T-helper 1 cell treated with Interleukin-12 subunit alpha and Interleukin-12 subunit beta and Interleukin-4 antibody, amounts not matched to agents 30 ng/mL and 1 ng/mL, for 36 hours (primary cell): ENCODE data around the gene PARK7. TPM values are rescaled to one million over a fixed set of nuclear protein-coding genes. Genes with fewer than 3 reads are reported as not detected.

Experiments used
- intact Hi-C: fragments of 100-400 bp; cut with micrococcal nuclease; formaldehyde crosslinking; loops from one replicate; pipeline ENCODE4 v1.15.1; 2024
- total RNA-seq: library from RNA; stranded (reverse); gene quantifications from 2 replicates; pipeline ENCODE4 v1.2.3, GENCODE V29; 2022

The PARK7 gene
- total RNA-seq, 1 donor from 2014 or later = 281 TPM

DNA sequence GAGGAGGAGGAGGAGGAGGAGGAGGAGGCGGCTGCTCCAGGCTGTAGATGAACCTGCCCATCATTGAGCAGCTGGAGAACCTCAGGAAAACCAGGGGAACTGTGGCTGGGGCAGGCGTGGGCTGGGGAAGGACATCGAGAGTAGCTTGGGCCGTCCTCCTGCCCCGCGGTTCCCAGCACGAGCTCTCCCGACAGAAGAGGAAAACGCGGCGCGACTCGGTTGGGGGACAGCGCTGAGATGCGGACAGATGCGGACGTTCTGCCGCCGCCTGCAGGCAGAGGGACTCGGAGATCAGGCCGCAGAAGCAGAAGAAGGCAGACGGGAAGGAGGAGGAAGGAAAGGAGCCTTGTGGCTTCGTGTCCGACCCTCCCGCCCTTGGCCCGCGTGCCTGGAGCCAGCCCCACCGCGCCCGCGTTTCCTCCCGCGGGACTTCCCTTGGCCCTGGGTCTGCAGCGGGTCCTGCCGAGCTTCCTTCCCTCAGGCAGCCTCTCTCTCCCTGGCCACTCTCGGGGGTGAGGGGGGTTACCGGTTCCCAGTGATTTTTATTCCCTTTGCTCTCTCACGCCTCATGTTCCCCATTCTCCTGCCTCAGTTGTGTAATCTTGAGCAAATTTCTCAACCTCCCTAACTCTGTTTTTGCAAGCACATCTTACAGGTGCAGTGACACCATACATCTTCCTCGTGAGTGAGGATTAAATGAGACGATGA lies 19.1 kb upstream of the PARK7 start:
- intact Hi-C loops = loop anchor here (1.0 kb wide), 1 partner anchor 23 kb away; no protein-coding TSS in a partner anchor

DNA sequence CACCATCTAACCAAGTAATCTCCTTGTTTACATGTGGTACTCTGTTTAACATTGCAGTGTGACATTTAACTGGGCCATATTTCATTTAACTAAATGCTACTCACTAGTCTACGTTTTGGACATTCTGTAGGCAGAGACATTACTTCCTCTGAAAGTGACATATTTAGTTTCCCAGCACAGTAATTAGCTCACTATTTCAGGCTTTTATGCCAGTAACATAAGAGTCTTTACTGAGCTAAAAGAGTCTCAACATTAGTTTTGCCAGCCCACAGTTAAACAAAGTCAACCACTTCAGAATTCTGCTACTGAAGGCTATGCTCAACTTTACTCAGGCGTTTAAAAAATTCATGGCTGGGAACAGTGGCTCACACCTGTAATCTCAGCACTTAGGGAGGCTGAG lies 18.3 kb upstream of the PARK7 start:
- intact Hi-C loops = no loop called here

DNA sequence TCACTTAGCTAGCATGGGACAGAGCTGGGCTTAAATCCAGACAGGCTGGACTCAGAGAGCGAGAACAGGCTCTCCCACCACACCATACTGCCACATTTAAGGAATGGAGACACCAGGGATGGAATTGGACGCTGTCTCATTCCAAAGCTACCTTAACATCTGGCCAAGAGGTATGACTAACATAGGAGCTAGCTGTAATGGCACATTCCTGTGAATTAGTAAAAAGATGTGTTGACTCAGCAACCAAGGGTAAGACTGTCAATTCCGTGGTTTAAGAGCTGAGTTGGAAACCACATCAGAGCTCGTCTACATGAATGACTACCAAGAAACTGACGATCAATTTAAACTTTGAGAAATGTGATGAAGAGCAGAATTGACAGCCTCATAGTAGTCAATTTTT lies 12.6 kb upstream of the PARK7 start:
- intact Hi-C loops = loop anchor here (1.0 kb wide), 2 partner anchors 9 to 12 kb away; partner anchors contain the start of genes PARK7 and TNFRSF9

- intact Hi-C loops = loop anchor here (10.0 kb wide), 1 partner anchor 1168 kb away; the partner anchor contains the start of gene CAMTA1
Measured at GRCh38 chr1:7952791-7953190, 8.7 kb upstream of the PARK7 start.

GRCh38 chr1:7953850-7954609 lies 7.5 kb upstream of the PARK7 start:
- intact Hi-C loops = loop anchor here (1.0 to 10.0 kb wide), 2 partner anchors 8 to 1169 kb away; partner anchors contain the start of gene CAMTA1

- intact Hi-C loops = loop anchor here (1.0 to 10.0 kb wide), 2 partner anchors 8 to 1170 kb away; partner anchors contain the start of gene CAMTA1
Measured at GRCh38 chr1:7954683-7955082, 6.8 kb upstream of the PARK7 start.

DNA sequence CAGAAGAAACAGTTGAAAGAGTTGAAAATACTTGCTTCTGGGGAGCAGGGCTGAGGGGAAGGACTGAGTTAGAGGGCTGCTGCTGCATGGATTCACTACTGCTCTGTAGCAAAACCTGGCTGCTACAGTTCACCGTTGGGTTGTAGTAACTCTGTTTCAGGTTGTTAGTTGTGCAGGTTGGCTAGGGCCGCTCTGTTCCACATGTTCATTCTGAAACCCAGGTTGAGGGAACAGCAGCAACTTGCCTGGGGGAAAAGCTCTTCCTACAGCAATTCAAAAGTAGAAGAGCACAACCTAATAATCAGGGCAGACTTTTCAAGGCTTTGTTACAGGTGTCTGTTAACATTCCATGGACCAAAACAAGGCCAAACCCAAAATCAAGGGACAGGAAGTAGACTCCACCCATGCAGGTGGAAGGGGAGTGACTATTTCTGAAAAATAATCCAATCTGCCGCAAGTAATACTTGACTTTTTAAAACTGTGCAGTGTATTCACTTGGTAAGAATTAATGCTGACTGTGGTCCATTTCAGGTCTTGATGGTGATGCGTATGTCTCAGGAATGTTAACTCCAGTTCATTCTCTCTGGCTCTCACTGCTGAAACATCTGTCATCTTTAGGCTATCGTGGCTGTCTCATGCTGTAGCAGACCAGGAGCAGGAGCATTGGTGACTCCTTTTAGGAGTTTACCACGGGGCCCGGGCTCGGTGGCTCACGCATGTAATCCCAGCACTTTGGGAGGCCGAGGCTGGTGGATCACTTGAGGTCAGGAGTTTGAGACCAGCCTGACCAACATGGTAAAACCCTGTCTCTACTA lies 5.1 kb upstream of the PARK7 start:
- intact Hi-C loops = loop anchor here (10.0 kb wide), 1 partner anchor 1172 kb away; the partner anchor contains the start of gene CAMTA1

DNA sequence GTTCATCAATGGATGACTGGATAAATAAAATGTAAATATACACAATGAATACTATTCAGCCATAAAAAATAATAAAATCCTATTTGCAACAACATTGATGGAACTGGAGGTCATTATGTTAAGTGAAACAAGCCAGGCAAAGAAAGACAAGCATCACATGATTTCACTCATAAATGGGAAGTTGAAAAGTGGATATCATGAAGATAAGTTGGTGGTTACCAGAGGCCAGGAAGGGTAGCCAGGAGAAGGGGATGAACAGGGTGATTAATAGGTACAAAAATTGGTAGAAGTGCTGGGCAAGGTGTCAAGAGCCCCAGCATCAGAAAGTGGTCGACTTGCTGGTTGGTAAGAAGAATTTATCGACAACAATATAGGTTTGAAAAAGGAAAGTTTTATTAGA lies 1.3 kb upstream of the PARK7 start:
- intact Hi-C loops = loop anchor here (10.0 kb wide), 1 partner anchor 1355 kb away; the partner anchor contains the start of gene KLHL21

DNA sequence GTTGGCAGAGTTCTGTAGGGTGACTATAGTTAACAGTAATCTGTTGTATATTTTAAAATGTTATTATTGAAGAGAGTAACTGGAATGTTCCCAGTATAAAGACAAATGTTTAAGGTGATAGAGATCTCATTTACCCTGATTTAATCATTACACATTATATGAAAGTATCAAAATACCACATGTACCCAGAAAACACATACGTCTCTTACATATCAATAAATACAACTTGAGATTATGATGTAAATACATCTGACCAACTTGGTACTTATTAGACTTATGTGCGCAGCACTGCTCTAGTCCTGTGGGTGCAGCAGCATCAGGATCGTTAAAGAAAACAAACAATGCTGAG lies 670 bp upstream of the PARK7 start:
- intact Hi-C loops = loop anchor here (1.0 to 10.0 kb wide), 4 partner anchors 12 to 1356 kb away; partner anchors contain the start of genes ERRFI1, KLHL21 and PER3

GRCh38 chr1:7962014-7962335 lies 464 bp downstream of the PARK7 start:
- intact Hi-C loops = loop anchor here (1.0 to 10.0 kb wide), 3 partner anchors 8 to 1357 kb away; partner anchors contain the start of gene KLHL21

DNA sequence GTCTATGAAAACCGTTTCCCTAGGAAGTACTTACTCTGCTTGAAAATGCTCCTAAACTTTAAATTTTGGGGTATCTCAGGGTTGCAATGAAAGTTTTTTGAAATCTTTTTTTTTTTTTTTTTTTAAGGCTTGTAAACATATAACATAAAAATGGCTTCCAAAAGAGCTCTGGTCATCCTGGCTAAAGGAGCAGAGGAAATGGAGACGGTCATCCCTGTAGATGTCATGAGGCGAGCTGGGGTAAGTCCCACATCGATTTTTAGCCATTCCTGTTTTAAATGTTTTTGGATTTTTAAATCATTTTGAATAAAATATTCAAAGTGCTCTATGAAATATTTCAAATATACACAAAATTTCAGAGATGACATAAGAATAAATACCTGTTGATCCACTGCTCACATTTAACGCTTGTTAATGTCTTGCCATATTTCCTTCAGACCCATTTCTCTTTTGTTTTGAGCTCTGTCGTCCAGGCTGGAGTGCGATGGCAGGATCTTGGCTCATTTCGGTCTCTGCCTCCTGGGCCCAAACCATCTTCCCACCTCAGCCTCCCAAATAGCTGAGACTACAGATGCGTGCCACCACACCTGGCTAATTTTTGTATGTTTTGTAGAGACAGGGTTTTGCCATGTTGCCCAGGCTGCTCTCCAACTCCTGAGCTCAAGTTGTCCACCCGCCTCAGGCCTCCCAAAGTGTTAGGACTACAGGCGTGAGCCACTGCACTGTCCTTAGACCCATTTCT lies 1.3 kb downstream of the PARK7 start:
- intact Hi-C loops = loop anchor here (1.0 to 10.0 kb wide), 3 partner anchors 9 to 1358 kb away; partner anchors contain the start of gene KLHL21

DNA sequence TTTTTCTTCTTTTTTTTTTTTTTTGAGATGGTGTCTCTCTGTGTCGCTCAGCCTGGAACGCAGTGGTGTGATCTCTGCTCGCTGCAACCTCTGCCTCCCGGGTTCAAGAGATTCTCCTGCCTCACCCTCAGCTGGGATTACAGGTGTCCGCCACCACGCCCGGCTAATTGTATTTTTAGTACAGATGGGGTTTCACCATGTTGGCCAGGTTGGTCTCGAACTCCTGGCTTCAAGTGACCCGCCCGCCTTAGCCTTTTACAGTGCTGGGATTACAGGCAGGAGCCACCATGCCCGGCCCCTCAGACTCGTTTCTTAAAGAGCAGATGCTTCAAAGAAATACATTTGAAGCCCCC lies 1.8 kb downstream of the PARK7 start:
- intact Hi-C loops = loop anchor here (2.0 to 10.0 kb wide), 2 partner anchors 133 to 1359 kb away; partner anchors contain the start of gene KLHL21

- intact Hi-C loops = loop anchor here (2.0 to 10.0 kb wide), 2 partner anchors 133 to 1359 kb away; partner anchors contain the start of gene KLHL21
Measured at GRCh38 chr1:7963841-7964240, 2.3 kb downstream of the PARK7 start.

DNA sequence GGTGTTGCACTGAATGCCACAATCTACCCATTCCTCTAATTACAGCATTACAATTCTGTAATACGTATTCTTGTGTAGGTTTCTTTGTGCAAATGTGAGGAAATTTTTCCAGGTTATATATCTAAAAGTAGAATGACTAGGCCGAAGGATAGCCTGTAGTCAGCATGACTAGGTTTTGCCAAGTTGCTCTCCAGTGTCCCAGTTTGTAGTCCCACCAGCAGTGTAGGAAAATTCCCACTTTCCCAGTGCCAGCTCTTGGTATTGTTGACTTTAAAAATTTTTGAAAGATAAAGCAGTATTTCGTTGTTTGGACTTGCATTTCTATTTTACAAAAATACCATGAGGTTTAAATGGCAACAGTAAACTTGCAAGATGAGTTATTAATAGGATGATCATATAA lies 3.0 kb downstream of the PARK7 start:
- intact Hi-C loops = loop anchor here (10.0 kb wide), 1 partner anchor 1360 kb away; the partner anchor contains the start of gene KLHL21

DNA sequence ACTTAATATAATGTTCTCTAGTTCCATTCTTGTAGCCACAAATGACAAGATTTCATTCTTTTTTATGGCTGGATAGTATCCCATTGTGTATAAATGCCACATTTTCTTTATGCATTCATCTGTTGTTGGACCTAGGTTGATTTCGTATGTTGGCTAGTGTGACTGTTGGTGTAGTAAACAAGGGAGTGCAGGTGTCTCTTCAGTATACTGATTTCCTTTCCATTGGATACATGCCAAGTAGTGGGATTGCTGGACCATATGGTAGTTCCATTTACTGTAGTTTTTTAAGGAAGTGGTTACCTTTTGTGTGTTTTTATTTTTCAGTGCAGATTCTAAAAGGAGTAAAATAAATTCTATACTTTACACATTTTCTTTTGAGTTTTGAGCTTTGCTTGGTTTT lies 5.7 kb downstream of the PARK7 start:
- intact Hi-C loops = loop anchor here (10.0 kb wide), 1 partner anchor 1362 kb away; the partner anchor contains the start of gene KLHL21

- intact Hi-C loops = loop anchor here (10.0 kb wide), 1 partner anchor 1363 kb away; the partner anchor contains the start of gene KLHL21
Measured at GRCh38 chr1:7967651-7968050, 6.1 kb downstream of the PARK7 start.

- intact Hi-C loops = no loop called here
Measured at GRCh38 chr1:7970246-7970645, 8.7 kb downstream of the PARK7 start.

GRCh38 chr1:7971024-7971423 lies 9.5 kb downstream of the PARK7 start:
- intact Hi-C loops = no loop called here

GRCh38 chr1:7972285-7972684 lies 10.8 kb downstream of the PARK7 start:
- intact Hi-C loops = no loop called here

GRCh38 chr1:7973086-7973485 lies 11.6 kb downstream of the PARK7 start:
- intact Hi-C loops = no loop called here
